Measurements from ENCODE around the gene OCSTAMP.

- TF ChIP-seq POLR2A (IDR thresholded peaks at IDR 0.05) (no peak), CTCF (IDR thresholded peaks at IDR 0.05) (no peak)
Measured at GRCh38 chr20:46558511-46558959, 8.1 kb upstream of the OCSTAMP start.

Measured in body of pancreas (tissue), 4 donors.